HG02798 (cell line): Measurements from ENCODE around the gene TOMT.

ENCODE experiments used
- ATAC-seq: cut with Tn5 transposase; IDR thresholded peaks from one replicate; pipeline ENCODE4 v1.9.1; 2021; ENCODE audit warnings: mild to moderate bottlenecking; ENCODE audit not compliant: unreplicated experiment, poor library complexity

Gene TOMT

GRCh38 chr11:72105888-72106287 is at the start of gene TOMT:
Gene TOMT, plus strand, starts transcription at chr11:72105924. Its CDS starts 28 bp downstream, at chr11:72105952.
- no peak for ATAC-seq

- ATAC-seq: no peak
Measured at GRCh38 chr11:72058416-72059034, 47.2 kb upstream of the TOMT start.

GRCh38 chr11:72061739-72062396 is 43.9 kb upstream of the TOMT start:
- ATAC-seq: no peak

- ATAC-seq: no peak
Measured at GRCh38 chr11:72066855-72067254, 38.9 kb upstream of the TOMT start.

- ATAC-seq: no peak
Measured at GRCh38 chr11:72067266-72067665, 38.5 kb upstream of the TOMT start.

GRCh38 chr11:72067676-72068075 is 38.0 kb upstream of the TOMT start:
- ATAC-seq: no peak

- peak; percentile 38 for ATAC-seq
Measured at GRCh38 chr11:72069200-72069599, 36.5 kb upstream of the TOMT start.

- peak; percentile 67 for ATAC-seq
Measured at GRCh38 chr11:72069787-72070251, 35.9 kb upstream of the TOMT start.

- ATAC-seq: no peak
Measured at GRCh38 chr11:72070491-72070890, 35.2 kb upstream of the TOMT start.

- no peak for ATAC-seq
Measured at GRCh38 chr11:72072348-72072747, 33.4 kb upstream of the TOMT start.

- ATAC-seq: no peak
Measured at GRCh38 chr11:72075109-72075508, 30.6 kb upstream of the TOMT start.

- ATAC-seq: no peak
Measured at GRCh38 chr11:72075756-72076155, 30.0 kb upstream of the TOMT start.

- ATAC-seq: no peak
Measured at GRCh38 chr11:72078477-72078876, 27.2 kb upstream of the TOMT start.

GRCh38 chr11:72079819-72080325 is 25.9 kb upstream of the TOMT start:
- no peak for ATAC-seq

- ATAC-seq: peak; percentile 95
Measured at GRCh38 chr11:72080326-72081183, 25.2 kb upstream of the TOMT start, which contains the start of the genes LRRC51 and NUMA1. Gene LRRC51, plus strand, starts transcription at chr11:72080850. Its CDS starts 8,234 bp downstream, at chr11:72089084. Gene NUMA1, minus strand, starts transcription at chr11:72080542. Its CDS starts 44,599 bp downstream, at chr11:72035943.

GRCh38 chr11:72081184-72081644 is 24.5 kb upstream of the TOMT start:
- no peak for ATAC-seq

GRCh38 chr11:72081821-72082453 is 23.8 kb upstream of the TOMT start:
- no peak for ATAC-seq

GRCh38 chr11:72083414-72083813 is 22.3 kb upstream of the TOMT start:
- ATAC-seq: no peak

GRCh38 chr11:72084076-72084475 is 21.6 kb upstream of the TOMT start:
- no peak for ATAC-seq

- ATAC-seq: no peak
Measured at GRCh38 chr11:72084965-72085364, 20.8 kb upstream of the TOMT start.
